GM21786 (cell line): ENCODE measurements around the gene RGS10.
"Not testable (repeated sequence)": the region's sequence is repeated elsewhere in the genome, so short reads cannot be mapped to it uniquely, and the experiment has no call there.

ENCODE experiments used
- ATAC-seq: cut with Tn5 transposase; IDR thresholded peaks from one replicate; pipeline ENCODE4 v1.9.1; 2021; ENCODE audit not compliant: unreplicated experiment

RGS10 gene

DNA sequence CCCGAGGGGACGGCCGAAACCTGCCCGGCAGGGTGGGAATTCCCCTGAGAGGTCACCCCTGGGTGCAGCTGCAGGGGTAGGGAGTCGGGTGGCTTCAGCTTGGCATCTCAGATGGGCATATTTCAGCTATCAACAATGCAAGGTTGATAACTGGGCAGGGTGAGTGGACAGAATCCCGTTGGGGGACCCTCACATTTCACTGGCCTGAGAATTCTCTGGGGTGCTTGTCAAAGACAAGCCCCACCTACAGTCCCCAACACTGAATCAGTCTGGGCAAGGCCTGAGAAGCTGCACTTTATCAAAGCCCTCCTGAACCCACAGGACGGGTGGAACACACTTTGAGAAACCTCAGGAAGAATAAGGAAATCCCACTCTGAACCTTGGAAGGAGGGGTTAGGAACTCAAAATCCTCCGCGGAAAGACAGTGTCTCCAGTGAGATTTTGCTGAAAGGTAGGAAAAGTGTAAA is 3.1 kb downstream of the RGS10 start:
- ATAC-seq = no peak

DNA sequence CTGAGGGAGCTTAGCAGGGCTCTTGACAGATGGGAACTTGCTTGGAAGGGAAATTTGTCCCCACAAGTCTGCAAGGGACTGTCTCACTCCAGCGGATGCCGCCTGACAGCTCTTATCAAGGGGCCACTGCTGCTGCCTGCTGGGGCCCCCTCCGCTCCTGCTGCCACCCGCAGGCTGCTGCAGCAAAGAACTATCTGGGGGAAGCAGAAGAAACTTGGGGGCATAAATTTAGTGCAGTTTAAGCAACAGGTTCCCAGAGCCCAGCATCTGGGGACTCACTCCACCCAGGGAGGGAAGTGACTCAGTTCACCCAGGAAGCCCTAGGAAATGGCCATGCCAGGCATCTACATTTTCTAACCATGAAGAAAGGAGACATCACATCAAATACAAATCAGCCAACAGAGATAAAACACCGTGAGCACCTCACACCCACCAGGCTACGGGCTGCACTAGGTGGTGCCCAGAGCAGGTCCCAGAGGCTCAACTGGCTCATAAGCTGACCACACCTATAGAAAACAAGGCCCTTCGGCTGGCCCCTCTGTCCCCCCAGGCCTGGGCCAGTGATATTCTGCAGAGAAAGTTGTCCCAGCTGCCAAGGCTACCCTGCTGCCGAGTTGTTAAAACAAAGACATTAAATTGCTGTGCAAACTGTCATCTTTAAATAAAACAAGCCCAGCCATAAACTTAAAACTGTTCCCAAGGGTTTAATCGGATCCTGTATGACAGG is 3.7 kb downstream of the RGS10 start:
- no peak for ATAC-seq

DNA sequence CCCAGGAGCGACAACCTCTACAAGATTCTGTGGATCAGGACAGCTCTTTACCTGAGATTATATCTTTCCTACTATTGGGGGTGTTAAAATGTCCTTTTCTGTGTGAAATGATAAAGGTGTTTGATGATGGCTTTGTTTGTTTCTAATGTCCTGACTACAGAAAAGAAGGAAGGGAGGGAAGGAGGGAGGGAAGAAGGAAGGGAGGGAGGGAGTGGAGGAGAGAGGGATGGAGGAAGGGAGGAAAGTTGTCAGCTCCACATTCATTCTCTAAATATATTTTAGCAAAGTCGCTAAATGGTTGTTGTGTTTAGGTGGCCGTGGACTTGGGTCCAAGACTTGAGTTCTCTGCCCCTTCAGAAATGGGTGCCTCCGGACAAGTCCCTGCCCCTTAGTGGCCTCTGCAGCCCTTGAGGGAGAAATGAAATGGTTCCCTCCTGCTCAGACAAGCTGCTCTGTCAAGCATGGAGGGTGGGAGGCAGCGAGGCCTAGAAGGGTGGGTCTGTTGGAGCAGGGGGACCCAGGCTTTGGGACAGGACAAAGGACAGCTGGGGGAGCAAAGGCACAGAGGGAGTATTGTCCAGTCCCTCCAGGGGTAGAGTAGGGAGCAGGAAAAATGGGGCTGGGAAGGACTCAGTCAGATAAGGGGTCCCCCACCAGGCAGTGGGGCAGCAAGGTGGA is 4.4 kb downstream of the RGS10 start:
- no peak for ATAC-seq

DNA sequence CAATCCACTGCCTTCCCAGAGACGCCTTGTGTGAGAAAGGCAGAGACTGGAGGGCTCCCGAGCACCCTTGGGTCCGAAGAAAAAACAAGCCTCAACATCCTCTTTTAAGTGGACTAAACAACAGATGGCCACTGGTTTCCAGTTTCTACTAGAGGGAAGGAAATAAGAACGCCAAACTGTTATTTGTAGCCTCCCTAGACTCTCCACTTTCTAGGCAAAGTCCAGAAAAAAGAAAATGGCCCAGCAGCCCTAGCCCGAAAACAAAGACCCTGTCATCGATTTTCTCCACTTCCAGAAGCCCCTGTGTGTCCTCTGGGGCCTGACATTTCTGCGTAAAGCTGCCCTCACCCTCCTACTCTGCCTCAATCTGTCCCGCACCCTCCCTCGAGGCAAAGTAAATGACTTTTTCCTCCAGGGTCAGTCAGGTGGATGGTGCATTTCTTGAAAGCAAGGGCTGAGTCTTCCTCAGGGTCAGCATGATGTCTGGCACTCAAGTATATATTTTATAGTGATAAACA is 6.0 kb downstream of the RGS10 start:
- no peak for ATAC-seq

DNA sequence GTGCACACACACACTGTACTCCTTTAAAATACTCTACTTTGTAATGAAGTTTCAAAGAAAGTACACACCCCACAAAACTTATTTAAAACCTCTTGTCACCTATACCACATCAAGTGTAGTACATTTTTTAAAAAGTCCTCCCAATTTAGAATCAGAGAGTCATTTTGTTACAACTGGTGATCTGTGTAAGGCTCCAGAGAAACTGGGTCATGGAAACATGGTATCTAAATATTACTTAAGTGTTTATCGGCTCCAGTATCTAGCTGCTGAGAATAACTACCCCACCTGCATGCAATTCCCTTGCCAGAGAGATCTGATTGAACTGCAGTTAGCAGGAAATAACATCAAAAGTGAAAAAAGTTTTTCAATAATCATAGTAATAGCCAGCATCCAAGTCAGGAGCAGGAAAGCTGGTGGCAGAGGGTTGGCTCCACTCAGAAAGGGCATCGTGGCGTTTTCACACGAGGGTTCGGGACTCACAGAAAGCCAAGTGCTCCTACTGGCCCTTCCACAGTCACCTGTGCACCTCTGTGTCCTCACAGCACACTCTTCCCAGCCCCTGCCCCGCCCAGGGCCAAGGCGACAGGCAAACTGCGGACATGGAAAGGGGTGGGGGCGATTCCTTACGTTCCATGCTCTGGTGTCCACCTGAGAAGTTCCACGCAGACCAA is 6.5 kb downstream of the RGS10 start:
- ATAC-seq = no peak

DNA sequence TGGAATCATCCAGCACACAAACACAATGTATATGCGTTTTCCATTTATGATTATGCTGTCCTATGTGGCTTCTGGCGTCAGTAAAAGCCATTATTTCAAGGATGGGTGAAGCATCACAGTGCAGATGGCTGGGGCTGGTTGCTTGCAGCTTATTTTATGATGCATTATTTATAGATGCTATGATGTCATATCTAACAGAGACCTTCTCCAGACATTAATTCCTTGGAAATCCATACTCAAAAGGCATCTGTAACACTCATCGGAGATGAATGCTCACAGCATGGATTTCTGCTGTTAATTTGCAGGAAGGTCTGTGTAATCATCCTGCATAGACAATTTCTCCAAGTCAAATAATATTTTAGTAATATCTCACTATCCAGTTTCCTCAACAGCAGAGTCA is 7.2 kb downstream of the RGS10 start:
- no peak for ATAC-seq

DNA sequence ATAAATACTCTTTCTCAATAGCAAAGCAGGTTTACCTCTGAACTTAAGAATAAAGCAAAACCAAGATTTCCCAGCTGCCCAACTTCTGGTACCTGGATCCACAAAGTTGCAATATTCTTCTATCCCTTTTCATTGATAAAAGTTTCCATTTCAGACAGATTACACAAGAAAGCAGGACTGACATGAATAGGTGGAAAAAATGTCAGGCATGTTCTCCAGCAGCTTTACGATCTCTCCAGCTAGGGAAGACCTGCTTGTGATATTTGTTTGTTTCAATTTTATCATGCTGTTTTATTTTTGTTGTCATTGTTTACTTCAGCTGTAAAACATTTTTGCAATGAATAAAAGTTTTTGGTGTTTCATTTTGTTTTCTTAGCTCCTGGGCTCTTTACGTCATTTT is 9.0 kb downstream of the RGS10 start:
- no peak for ATAC-seq

DNA sequence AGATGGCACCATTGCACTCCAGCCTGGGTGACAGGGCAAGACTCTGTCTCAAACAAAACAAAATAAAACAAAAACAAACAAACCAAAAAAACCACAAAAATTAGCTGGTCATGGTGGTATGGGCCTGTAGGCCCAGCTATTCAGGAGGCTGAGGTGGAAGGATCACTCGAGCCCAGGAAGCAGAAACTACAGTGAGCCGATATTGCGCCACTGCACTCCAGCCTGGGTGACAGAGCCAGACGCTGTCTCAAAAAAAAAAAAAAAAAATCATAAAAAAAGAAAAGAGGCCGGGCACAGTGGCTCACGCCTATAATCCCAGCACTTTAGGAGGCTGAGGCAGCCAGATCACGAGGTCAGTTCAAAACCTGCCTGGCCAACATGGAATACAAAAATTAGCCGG is 9.7 kb downstream of the RGS10 start:
- ATAC-seq = not testable (repeated sequence)

DNA sequence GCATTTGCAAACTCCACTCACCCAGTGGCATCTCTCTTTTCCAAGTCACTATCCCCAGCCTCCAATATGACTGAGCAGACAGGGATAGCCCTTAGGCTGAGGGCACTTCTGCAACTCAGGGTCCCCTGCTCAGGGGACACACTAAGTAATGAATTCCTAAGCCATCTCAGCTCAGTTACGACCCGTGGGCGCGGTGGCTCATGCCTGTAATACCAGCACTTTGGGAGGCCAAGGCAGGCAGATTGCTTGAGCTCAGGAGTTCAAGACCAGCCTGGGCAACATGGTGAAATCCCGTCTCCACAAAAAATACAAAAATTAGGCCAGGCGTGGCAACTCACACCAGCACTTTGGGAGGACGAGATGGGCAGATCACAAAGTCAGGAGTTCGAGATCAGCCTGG is 10.3 kb downstream of the RGS10 start:
- not testable (repeated sequence) for ATAC-seq

DNA sequence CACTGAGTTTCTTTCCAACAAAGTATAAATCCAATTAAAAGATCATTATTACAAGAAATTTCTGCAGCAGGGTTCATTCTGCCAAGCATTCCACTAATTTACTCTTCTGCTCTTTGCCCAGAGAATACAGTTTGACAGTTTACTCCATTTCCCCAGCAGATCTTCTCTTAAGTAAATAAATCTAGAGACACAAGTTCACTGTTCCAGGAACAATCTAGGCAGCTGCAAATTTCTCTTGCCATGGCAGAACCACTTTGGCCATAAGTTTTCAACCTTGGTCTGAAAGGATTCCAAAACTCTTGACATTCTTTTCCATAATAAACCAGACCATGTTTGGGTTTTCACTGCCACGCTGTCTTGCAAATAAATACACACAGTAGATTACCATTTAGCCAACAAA is 11.5 kb downstream of the RGS10 start:
- ATAC-seq = no peak

DNA sequence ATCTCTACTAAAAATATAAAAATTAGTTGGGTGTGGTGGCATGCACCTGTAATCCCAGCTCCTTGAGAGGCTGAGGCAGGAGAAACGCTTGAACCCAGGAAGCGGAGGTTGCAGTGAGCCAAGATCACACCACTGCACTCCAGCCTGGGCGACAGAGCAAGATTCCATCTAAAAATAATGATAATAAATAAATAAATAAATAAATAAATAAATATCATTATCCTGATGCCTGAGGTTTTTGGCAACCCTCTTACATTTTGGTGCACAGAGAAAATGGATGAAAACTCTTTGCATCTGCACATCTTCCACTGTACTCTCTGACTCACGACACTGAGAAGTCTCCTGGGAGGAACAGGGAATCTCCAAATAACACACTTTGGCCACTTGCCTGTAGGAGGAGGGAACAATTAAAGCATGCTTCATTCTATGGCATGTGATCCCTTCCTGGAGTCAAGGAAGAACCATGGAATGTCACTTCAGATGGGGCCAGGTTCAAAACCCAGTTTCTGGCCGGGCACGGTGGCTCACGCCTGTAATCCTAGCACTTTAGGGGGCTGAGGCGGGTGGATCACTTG is 13.8 kb downstream of the RGS10 start:
- ATAC-seq = not testable (repeated sequence)

DNA sequence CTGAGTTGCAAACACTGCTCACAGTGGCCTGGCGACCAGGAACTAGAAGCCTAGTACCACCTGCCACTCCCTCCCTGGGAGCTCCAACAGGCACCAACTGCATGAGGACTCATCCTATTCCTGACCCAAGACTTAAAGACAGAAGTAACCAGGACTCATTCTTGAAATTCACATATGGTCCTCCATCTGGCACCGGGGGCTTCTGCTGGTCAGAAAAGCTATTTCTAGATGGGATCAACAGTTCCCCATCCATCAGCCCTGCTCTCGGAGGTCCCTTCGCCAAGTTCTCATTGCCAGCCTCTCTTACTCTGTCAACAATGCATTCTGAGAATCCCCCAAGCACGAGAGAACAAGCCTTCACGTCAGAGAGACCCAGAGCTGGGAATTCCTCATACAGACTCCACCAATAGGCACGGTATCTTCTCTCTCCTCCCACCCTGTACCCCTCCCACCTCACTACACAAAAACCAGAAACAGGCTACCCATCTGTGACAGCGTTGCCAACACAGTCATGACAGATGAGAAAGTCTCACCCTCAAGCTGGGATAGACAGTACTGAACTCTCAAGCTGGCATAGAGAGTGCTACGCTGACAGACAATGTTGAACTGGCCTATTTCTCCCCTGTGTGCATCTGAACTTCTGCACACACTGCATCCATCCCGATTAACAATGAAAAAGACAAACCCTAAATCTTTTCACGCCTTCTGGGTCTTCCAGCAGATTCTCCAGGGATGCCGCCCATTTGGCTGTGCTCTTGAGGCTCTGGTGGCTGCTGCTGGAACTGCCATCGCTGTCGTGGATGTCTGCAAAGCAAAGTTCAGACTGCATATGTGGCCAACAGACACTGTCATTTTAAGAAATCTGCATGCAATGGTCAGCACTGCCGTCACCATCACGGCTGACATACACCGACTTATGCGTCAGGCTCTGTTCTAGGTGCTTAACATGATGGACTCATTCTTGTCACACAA is 15.6 kb downstream of the RGS10 start:
- ATAC-seq = no peak

DNA sequence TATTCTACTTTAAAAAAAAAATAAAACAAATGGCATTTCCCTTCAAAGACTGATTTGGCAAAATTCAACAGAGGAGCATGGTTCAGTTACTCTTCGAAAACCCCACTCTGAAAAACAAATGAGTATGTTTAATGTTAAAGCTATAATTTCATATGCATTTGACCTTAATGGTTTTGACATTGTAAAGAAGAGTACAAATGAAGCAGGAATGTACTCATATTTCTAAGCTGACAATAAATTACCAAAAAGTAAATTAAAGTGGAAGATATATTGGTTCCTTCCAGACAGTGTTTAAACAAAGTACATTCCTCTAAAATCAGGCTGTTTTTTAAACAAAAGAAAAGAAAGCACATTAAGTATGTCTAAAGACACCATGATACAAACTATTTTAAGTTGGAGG is 16.4 kb downstream of the RGS10 start:
- no peak for ATAC-seq

DNA sequence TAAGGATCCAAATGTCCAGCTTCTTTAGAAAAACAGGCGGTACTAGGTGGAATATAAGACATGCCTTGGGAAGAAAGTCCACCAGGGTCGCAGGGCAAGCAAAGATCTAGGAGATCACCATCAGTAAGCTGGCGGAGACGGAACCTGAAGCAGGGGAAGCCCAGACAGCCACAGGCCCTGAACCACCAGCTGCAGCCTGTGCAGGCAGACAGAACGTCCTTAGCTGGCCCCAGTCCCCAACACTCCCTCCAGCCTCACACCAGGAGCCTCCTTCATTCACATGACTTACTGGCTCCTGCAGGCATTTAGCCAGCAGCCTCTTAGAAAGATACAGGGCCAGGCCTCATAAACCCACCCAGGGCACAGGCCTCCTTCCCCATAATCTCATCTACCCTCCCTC is 17.4 kb downstream of the RGS10 start:
- no peak for ATAC-seq

DNA sequence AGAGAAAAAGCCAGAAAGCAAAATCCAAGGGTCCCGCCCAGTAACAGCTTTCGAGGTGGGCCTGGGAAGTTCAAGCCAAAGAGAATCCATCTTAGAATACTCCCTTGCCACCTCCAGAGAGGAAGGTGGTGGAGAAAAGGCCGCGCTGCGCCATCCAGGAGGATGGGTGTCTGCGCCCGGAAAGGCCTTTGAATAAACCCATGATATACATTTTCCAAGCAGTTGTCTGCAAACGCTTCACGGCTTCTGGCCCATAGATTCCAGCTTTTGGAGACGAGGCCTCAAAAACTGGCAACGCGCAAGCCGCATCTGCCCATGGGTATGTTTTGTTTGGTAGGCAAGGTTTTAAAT is 17.8 kb downstream of the RGS10 start:
- ATAC-seq = no peak

DNA sequence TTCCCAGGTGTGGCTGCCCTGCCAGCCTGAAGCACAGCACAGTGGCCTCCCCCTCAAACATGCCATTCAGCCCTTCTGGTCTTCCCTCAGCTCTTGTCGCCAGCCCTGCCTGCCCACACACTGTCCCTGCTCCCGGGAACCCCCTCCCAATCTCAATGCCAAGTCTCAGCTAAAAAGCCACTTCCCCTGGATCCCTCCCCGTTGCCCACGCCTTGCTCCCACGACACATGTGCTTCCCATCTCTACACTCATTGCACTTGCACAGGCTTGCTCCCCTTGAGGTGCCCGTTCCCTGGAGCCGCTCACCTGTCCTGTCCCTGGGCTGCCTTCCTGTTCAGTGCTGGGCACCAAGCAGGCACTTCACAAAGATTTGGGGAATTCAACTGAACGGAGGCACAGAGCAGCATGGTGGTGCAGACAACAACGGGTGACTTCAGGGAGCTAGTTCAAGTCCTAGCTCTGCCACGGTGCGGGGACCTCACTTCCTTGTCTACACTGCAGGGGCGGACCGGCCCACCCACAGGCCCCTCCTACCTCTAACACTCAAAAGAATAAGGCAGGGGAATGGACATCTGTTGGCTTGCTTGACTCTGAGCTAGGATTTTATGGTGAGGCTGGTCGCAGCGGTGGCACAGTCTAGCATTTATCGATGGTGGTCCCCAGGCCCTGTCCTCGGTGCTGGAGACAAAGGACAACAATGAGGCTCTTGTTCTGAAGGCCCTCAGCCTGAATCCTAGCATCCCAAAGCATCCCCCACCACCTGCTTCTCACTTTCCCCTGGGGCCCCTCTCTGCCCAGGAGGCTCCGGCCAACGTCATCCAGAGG is 18.4 kb downstream of the RGS10 start:
- ATAC-seq = no peak

DNA sequence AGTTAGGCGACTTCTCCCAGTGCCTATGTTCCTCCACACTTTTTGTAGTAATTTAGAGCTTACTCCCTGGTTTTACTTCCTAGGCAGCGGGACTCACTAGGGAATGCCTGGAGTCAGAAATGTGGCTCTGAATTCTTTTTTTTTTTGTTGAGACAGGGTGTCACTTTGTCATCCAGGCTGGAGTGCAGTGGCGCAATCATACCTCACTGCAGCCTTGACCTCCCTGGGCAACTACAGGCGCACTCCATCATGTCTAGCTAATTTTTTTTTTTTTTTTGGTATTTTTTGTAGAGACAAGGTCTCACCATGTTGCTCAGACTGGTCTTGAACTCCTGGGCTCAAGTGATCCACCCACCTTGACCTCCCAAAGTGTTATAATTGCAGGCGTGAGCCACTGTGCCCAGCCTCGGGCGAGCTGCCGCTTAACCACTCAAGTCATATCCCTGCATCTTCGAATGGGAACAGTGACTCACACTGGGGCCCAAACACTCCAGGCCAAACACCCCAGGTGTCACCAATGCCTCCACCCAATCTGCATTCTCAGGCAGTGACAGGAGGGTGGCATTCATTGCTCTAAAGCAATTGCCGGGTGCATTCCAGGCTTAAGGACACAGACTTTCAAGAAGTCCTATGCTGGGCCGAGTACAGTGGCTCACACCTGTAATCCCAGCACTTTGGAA is 19.6 kb downstream of the RGS10 start:
- no peak for ATAC-seq

DNA sequence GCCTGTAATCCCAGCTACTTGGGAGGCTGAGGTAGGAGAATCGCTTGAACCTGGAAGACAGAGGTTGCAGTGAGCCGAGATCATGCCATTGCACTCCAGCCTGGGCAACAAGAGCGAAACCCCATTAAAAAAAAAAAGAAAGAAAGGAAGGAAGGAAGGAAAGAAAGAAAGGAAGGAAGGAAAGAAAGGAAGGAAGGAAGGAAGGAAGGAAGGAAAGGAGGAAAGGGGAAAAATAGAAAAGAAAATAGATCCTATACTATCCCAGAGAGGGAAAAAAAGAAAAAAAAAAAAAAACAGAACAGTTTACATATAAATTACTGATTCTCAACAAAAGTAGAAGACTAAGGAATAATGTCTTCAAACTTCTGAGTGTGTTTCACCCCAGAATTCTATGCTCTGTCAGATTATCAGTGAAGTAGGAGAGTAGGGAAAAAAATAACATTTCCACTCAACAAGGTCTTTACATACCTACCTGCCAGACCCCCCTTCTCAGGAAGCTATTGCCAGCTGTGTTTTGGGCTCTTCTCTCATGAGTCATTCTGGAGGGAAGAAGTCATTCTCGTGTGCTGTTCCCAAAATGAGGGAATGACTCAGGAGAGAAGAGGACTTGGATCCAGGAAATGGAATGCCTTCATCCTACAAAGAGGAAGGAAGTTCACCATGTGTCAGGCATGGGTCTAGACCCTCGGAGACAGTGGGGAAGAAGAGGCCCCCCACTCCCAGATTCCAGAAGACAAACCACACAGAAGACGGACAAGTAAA is 20.9 kb downstream of the RGS10 start:
- ATAC-seq = no peak
